GM21526 (cell line): ENCODE results near the gene ATP5F1C.

Experiments used
- ATAC-seq: cut with Tn5 transposase; IDR thresholded peaks from one replicate; pipeline ENCODE4 v1.9.1; 2021; ENCODE audit warnings: moderate library complexity; ENCODE audit not compliant: unreplicated experiment, low FRiP score

ATP5F1C gene

GRCh38 chr10:7834262-7834661, 46.3 kb downstream of the ATP5F1C start:
- ATAC-seq: no peak

DNA sequence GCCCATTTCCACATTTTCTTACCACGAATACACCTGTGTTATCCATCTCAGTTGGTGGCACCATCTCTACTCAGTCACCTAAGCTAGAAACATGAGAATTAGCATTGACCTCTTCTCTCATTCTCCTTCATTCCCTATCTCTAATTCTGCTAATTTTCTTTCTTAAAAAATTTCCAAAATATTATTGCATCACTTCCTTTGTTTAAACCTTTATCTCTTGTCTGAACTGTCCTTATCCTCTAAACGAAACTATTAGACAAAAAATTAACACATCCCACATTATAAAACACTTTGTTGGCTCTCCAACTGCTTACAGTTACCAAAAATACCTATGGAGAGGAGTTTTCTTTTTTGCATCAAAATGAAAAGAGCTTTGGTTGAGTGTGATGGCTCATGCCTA, 48.6 kb downstream of the ATP5F1C start:
- ATAC-seq: no peak

GRCh38 chr10:7846591-7846990, 58.6 kb downstream of the ATP5F1C start:
- ATAC-seq: no peak

- ATAC-seq: no peak
These were observed 65.4 kb downstream of the ATP5F1C start for GRCh38 chr10:7853226-7853842.

- no peak for ATAC-seq
These were observed 65.9 kb downstream of the ATP5F1C start for GRCh38 chr10:7853890-7854289.

DNA sequence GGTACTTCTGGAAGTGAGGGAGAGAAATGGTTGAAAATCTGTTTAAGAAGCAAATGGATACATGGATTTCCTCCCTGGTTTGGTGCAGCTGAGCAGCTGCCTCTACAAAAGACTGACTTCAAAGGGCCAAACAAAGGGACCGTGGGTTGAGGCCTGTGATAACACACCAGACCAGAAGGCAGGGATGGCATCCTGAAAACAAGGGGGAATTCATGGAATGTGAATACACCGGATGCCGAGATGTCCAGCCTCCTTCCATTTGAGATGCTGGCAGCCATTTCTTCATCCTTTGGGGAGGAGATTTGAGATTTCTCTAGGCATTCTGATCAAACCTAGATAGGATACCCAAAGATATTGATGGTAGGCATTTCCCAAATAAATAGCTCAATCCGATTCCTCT, 67.2 kb downstream of the ATP5F1C start:
- ATAC-seq: no peak

- ATAC-seq: no peak
These were observed 68.7 kb downstream of the ATP5F1C start for GRCh38 chr10:7856678-7857077.

DNA sequence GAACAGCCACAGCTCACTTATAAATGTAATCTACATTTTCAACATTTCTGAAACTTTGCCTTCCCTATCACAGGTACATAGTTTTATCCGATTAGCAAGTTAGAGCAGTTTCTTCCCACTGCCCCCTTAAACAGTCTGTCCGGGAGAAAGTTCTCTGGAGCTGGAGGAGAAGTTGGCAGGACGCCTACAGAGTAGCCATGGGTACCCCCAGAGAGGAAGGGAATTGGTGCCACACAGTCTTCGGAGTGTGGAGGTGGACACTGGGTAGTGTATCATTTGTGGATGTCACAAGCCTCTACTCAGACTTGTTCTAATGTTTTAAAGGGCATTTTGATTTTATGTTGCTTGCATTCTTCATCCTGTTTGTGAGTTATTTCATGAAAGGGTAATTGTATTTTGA, 69.3 kb downstream of the ATP5F1C start:
- no peak for ATAC-seq
